Liver (tissue), 3 donors: ENCODE measurements around the gene KDM7A.

Experiments used
- CTCF ChIP-seq: fragments of 150-350 bp; IDR thresholded peaks from 2 replicates; pipeline ENCODE4 v1.5.1; 2017; ENCODE audit warnings: improper control_type of control experiment, low read depth, low read length; ENCODE audit not compliant: missing input control
- MAX ChIP-seq: IDR thresholded peaks from 2 replicates; pipeline ENCODE4 v1.6.1; 2016; ENCODE audit warnings: antibody characterized with exemption
- TAF1 ChIP-seq: conservative IDR thresholded peaks from 2 replicates; pipeline ENCODE4 v1.6.1; 2016; ENCODE audit warnings: antibody characterized with exemption, mild to moderate bottlenecking
- donor health status: healthy.
- donor health status: healthy.

- TF ChIP-seq CTCF (peak; percentile 75), MAX (peak; percentile 84), TAF1 (peak; percentile 88)
These were observed 1.3 kb downstream of the KDM7A start for GRCh38 chr7:140175221-140176121.
